GM18519 (cell line): Measurements from ENCODE around the gene SRGAP3.
A peak's percentile ranks its signal among the peaks of the same experiment; 100 is the strongest.

Experiments
- ATAC-seq: cut with Tn5 transposase; IDR thresholded peaks from one replicate; pipeline ENCODE4 v1.9.1; 2021; ENCODE audit warnings: mild to moderate bottlenecking, moderate library complexity; ENCODE audit not compliant: unreplicated experiment, low FRiP score

Gene SRGAP3

GRCh38 chr3:9229325-9229724 lies 20.1 kb downstream of the SRGAP3 start:
- ATAC-seq: no peak

GRCh38 chr3:9226326-9226725 lies 23.1 kb downstream of the SRGAP3 start:
- no peak for ATAC-seq

DNA sequence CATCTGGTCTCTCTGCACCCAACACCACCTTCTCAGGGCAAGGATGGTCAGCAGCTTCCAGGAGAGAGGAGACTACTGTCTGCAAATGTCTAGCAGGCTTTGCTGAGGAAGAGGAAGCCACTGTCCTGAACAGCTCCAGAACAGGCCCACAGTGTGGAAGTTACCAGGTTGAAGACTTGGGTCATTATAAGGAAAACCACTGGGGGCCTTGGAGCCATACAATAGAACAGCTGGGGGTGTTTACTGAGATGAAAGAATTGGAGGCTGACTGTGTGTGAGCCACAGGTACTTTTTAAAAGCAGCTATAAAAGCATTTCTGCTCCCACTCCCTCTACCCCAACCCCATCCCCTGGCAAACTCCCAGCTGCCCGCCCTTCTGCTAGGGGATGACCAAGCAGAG lies 24.2 kb downstream of the SRGAP3 start:
- no peak for ATAC-seq

DNA sequence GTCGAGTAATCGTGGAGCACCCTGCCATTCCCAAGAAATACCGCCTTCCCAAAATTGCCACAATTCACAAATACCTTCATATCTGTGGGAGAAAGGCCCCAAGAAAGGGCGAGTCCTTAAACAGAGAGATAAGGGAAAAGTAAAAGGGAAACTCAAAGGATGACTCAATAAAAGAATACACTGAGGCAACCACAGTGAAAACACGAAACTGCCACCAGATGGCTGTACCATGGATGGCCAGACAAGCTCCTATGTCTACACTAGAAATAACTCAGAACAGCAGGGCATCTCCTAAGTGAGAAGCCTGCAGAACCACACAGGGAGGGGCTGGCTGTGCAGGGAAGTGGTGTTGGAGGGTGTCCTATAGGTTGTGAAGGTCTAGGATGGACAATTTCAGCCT lies 25.0 kb downstream of the SRGAP3 start:
- ATAC-seq: peak; percentile 87

DNA sequence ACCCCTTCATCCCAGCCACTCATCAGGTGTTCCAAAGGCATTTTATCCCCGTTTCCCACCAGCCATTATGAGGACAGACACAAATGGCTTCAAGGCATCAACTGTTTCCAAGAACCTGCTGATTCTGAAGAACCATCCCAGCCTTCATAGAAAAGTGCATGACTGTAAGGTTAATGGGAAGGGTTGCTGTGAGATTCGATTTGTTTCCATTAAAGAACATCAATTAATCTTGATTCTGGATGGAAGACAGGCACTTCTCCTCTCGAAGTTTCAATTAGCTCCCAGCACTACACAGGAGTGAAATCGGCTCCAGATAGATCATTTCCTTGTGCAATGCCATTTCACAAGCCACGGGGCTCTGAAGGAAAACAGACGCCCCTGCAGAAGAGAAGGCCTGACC lies 25.8 kb downstream of the SRGAP3 start:
- ATAC-seq: no peak

GRCh38 chr3:9222956-9223639 lies 26.3 kb downstream of the SRGAP3 start:
- no peak for ATAC-seq

- no peak for ATAC-seq
Measured at GRCh38 chr3:9222049-9222448, 27.4 kb downstream of the SRGAP3 start.

DNA sequence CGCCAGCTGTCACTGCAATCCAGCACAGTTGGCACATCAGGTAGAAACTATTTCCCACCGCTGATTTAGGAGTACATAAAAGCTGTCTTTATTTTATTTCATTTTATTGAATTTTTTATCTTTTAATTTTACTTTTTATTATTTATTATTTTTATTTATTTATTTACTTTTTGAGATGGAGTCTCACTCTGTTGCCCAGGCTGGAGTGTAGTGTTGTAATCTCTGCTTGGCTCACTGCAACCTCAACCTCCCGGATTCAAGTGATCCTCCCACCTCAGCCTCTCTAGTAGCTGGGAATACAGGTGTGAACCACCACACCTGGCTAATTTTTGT lies 31.0 kb downstream of the SRGAP3 start:
- ATAC-seq: no peak

DNA sequence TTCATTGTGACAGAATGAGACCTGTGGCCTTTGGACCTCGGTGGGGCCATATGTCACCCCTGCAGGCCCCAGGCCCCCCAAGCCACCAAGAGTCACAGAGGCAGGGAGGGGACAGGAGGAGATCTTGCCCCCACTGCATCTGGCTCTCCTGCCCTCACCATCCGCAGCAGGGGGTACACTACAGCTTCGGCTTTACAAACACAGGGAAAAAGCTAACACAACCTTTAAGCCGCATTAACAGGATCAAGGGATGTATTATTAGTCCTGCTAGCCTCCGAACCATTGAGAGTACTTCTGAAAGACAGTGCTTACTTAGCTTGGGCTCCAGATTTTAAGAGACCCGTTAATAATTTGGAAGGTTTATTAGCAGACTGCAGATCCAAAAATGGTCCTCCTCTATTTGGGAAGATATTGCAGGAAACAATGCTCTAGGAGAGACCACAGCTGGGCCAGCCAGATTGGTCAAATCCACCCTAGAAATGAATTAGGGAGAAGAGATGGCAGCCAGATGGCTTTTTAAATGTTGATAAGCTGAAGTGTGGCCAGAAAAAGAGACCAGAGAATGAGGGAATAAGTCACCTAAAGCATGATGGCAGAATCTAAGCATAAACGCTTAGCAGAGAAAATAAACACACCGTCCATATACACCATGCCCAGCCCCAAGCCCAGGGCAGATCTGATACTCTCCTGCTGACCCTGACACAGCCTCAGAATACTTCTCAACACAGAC lies 31.5 kb downstream of the SRGAP3 start:
- ATAC-seq: no peak

DNA sequence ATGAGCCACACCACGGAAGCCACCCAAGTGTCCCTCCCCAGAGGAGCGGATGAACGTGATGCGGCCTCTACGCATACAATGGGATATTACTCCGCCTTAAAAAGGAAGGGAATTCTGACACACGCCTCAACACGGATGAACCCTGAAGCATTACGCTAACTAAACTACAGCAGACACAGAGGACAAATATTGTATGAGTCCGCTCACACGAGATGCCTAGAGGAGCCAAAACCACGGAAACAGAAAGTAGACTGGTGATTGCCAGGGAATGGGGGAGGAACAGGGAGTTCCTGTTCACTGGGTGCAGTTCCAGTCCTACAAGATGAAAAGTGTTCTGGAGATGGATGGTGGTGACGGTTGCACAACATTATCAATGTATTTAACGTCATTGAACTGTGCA lies 32.7 kb downstream of the SRGAP3 start:
- no peak for ATAC-seq

- no peak for ATAC-seq
Measured at GRCh38 chr3:9214599-9214998, 34.8 kb downstream of the SRGAP3 start.

DNA sequence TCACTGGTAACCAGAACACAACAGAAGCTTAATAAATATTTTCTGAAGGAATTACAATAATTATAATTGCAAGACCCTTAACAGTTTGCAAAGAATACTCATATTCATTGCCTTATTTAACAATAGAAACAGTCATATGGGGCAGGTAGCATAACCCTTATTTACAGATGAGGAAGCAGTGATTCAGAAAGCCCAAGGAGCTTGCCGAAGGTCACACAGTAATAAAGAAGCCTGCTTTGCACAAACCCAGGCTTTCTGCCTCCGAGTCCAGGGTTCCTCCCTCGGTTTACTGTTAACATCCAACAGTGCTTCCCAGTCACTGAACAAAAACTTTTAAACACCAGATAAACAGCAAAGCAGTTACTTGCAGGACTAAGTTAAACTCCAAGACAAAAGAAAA lies 35.3 kb downstream of the SRGAP3 start:
- ATAC-seq: no peak

- no peak for ATAC-seq
Measured at GRCh38 chr3:9213019-9213634, 36.3 kb downstream of the SRGAP3 start.

DNA sequence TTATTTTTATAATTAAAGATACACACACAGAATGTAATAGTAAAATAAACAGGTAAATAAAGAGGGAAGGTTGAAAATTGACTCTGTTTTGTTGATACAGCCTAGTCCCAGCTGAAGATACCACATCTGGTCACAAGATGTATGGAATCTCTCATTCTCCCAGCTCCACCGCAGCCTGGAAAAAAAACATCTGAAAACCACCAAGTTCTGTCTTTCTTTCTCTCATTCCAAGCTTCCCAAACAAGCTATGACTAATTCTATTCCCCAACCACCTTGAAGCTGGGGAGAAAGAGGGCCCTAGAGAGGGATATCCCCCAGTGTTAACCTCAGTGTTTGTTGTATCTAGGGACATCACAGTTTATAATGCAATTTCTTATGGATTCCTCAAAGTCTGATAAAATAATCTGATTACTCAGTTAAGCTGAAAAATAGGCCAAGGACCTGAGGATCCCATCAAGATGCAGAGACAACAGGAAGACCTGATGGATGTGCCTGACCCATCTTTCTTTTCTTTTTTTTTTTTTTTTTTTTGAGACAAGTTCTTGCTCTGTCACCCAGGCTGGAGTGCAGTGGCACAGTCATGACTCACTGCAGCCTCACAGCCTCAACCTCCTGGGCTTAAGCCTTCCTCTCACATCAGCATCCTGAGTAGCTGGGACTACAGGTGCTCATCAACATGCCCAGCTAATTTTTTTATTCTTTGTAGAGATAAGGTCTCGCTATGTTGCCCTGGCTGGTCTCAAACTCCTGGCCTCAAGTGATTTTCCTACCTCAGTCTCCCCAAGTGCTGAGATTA lies 38.1 kb downstream of the SRGAP3 start:
- no peak for ATAC-seq

DNA sequence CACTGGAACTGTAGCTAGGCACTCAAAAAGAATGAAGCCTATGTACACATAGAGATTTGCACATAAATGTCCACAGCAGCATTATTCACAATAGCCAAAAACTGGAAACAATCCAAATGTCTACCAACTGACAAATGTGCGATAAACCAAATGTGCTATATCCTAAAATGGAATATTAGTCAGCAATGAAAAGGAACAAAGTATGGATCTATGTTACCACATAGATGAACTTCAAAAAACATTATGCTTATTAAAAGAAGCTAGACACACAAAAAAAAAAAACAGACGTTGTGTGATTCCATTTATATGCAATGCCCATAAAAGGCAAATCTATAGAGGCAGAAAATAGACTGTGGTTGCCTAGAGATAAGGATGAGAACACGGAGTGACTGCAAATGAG lies 39.7 kb downstream of the SRGAP3 start:
- ATAC-seq: no peak

GRCh38 chr3:9208605-9209152 lies 40.8 kb downstream of the SRGAP3 start:
- ATAC-seq: no peak

DNA sequence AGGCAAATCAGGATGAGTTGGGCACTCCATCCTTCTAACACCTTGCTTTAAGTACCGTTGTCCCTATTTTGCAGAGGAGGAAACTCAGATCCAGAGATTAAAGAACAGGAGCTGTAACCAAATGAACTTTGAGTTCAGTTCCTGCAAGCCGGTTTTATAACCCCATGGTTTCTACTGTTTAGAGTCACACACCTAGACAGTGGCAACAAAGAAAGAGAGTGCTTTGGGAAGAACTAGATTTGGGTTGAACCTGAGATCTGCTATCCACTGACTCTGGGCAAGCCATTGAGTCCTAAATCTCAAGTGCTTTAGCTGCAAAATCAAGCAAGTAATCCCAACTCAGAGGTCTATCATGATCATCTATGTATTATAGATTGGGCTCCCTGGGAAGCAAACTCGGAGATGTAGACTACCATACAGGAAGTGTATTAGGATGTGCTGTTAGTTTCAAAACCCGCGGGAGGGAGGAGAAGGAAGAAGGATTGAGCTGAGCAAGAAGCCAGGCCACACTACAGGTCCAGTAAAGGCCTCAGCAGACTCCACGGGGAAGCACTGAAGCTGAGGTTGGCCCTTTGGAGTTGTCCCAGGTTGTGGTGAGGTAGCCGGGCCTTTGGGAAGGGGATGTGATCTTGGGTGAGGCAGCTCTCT lies 42.2 kb downstream of the SRGAP3 start:
- no peak for ATAC-seq

DNA sequence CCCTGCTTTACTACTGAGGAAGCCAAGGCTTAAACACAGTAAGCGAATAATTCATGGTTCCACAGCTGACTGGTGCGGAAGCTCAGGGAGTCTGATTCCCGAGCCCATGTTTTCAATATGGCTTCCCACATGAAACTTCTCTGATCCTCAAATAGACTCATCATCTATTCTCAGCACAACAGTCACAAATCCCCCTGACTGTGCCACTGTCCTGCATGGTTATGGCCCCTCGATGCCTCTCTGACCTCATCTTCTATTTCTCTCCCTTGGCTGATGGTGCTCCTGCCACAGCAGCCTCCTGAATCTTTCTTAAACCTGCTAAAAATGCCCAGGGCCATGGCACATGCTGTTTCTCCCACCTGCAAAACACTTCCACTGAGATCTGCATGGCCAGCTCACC lies 43.2 kb downstream of the SRGAP3 start:
- no peak for ATAC-seq

DNA sequence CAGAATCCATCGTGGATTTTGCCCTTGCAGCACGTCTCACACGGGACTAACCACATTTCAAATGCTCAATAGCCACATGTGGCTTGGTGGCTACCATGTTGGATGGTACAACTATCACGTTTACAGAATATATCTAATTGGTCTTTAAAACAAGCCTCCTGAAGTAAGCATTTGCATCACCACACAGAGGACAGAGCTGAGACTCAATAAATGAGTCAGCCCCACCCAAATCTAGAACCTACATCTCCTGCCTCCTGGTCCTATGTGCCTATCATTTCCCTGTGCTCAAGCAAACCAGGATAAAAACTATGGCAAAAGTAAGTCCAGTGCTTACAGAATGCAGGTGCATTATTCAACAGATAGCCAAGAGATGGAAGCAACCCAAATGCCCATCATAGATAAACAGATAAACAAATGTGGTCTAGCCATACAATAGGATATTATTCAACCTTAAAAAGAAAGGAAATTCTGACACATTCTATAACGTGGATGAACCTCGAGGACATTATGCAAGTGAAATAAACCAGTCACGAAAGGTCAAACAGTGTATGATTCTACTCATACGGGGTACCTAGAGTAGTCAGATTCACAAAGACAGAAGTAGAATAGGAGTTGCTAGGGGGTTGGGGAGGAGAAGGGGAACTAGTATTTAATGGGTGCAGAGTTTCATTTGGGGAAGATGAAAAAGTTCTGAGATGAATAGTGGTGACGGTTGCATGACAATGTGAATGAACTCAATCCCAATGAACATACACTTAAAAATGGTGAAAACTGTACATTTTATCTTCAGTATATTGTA lies 43.9 kb downstream of the SRGAP3 start:
- ATAC-seq: peak; percentile 59
